IgD-negative memory B cell (primary cell): Measurements from ENCODE around the gene DCBLD2. TPM values are rescaled to one million over a fixed set of nuclear protein-coding genes. Genes with fewer than 3 reads are reported as not detected.
"Not testable (repeated sequence)": the region's sequence is repeated elsewhere in the genome, so short reads cannot be mapped to it uniquely, and the experiment has no call there.

Source experiments
- H3K27ac Mint-ChIP-seq, 3 donors: one replicate each; pipeline ENCODE4 v1.8.0; 2020 to 2022; ENCODE audit warnings: mild to moderate bottlenecking in 3 of 3, mixed read lengths in 3 of 3, moderate library complexity in 1 of 3
- H3K27me3 Mint-ChIP-seq: one replicate; pipeline ENCODE4 v1.8.0; 2021; ENCODE audit warnings: mixed read lengths
- H3K36me3 Mint-ChIP-seq: one replicate; pipeline ENCODE4 v1.8.0; 2020; ENCODE audit warnings: mild to moderate bottlenecking, mixed read lengths
- H3K4me1 Mint-ChIP-seq, 3 donors: one replicate each; pipeline ENCODE4 v1.8.0; 2020 to 2022; ENCODE audit warnings: mixed read lengths in 3 of 3, mild to moderate bottlenecking in 1 of 3
- H3K4me3 Mint-ChIP-seq, 4 donors: one replicate each; pipeline ENCODE4 v1.8.0; 2020 to 2022; ENCODE audit warnings: mild to moderate bottlenecking in 4 of 4, mixed read lengths in 4 of 4, moderate library complexity in 3 of 4
- H3K9me3 Mint-ChIP-seq, 3 donors: one replicate each; pipeline ENCODE4 v1.8.0; 2020 to 2021; ENCODE audit warnings: mixed read lengths in 3 of 3, mild to moderate bottlenecking in 1 of 3
- polyA plus RNA-seq: library from polyadenylated mRNA; unstranded; fragments of 300-500 nt; fragmentation: Illumina TruSeq; gene quantifications from one replicate; pipeline ENCODE4 v1.2.3, GENCODE V29; 2021

The DCBLD2 gene
- polyA plus RNA-seq, 1 donor from 2014 or later, result not detected

GRCh38 chr3:98877132-98877531 is 24.4 kb downstream of the DCBLD2 start:
- Mint-ChIP-seq H3K4me3 (no peak overlapping the region), H3K4me1 (peaks cover 0 to 2% (median 0%) of the 10 kb centered on the region in 3 donors)

GRCh38 chr3:98875535-98875934 is 26.0 kb downstream of the DCBLD2 start:
- Mint-ChIP-seq H3K4me1 (peaks cover 0 to 2% (median 0%) of the 10 kb centered on the region in 3 donors), H3K9me3 (no peaks in the 10 kb centered on the region), H3K27ac (no peak overlapping the region), H3K36me3 (peaks cover 2% of the 10 kb centered on the region), H3K27me3 (no peaks in the 10 kb centered on the region), H3K4me3 (no peak overlapping the region)

More at GRCh38 chr3:98877132-98877531, 24.4 kb downstream of the DCBLD2 start:
- Mint-ChIP-seq H3K9me3 (no peaks in the 10 kb centered on the region), H3K27ac (no peak overlapping the region), H3K36me3 (no peaks in the 10 kb centered on the region), H3K27me3 (no peaks in the 10 kb centered on the region)

GRCh38 chr3:98874602-98875249 is 26.8 kb downstream of the DCBLD2 start:
- Mint-ChIP-seq H3K4me1 (peaks cover 0 to 2% (median 0%) of the 10 kb centered on the region in 3 donors), H3K4me3 (no peak overlapping the region), H3K27me3 (no peaks in the 10 kb centered on the region), H3K27ac (no peak overlapping the region), H3K9me3 (no peaks in the 10 kb centered on the region), H3K36me3 (peaks cover 2% of the 10 kb centered on the region)

GRCh38 chr3:98869391-98869790 is 32.1 kb downstream of the DCBLD2 start:
- H3K9me3 Mint-ChIP-seq, result peaks cover under 1 to 9% (median 2%) of the 10 kb centered on the region in 3 donors
- no peaks in the 10 kb centered on the region for H3K4me1 Mint-ChIP-seq
- H3K36me3 Mint-ChIP-seq, result peaks cover 4% of the 10 kb centered on the region
- no peaks in the 10 kb centered on the region for H3K27me3 Mint-ChIP-seq
- H3K4me3 Mint-ChIP-seq, result no peak overlapping the region
- H3K27ac Mint-ChIP-seq, result no peak overlapping the region

GRCh38 chr3:98857971-98858370 is 43.5 kb downstream of the DCBLD2 start:
- H3K27me3 Mint-ChIP-seq, H3K4me3 Mint-ChIP-seq, H3K27ac Mint-ChIP-seq, H3K4me1 Mint-ChIP-seq, H3K9me3 Mint-ChIP-seq, H3K36me3 Mint-ChIP-seq: not testable (repeated sequence)

GRCh38 chr3:98857258-98857657 is 44.2 kb downstream of the DCBLD2 start:
- H3K4me1 Mint-ChIP-seq, H3K4me3 Mint-ChIP-seq, H3K27ac Mint-ChIP-seq, H3K27me3 Mint-ChIP-seq, H3K36me3 Mint-ChIP-seq, H3K9me3 Mint-ChIP-seq: not testable (repeated sequence)

- H3K4me3 Mint-ChIP-seq, result no peak overlapping the region
Observed at GRCh38 chr3:98856724-98857123, 44.8 kb downstream of the DCBLD2 start.

GRCh38 chr3:98855806-98856400 is 45.6 kb downstream of the DCBLD2 start:
- Mint-ChIP-seq H3K4me1 (no peaks in the 10 kb centered on the region), H3K27ac (no peak overlapping the region), H3K4me3 (no peak overlapping the region), H3K36me3 (peaks cover 2% of the 10 kb centered on the region), H3K9me3 (peaks cover 2 to 4% (median 4%) of the 10 kb centered on the region in 3 donors), H3K27me3 (no peaks in the 10 kb centered on the region)

More at GRCh38 chr3:98856724-98857123, 44.8 kb downstream of the DCBLD2 start:
- peaks cover 2% of the 10 kb centered on the region for H3K36me3 Mint-ChIP-seq
- no peaks in the 10 kb centered on the region for H3K27me3 Mint-ChIP-seq
- no peaks in the 10 kb centered on the region for H3K4me1 Mint-ChIP-seq
- H3K9me3 Mint-ChIP-seq, result peaks cover 2 to 4% (median 4%) of the 10 kb centered on the region in 3 donors
- no peak overlapping the region for H3K27ac Mint-ChIP-seq

- H3K36me3 Mint-ChIP-seq, result no peaks in the 10 kb centered on the region
- H3K4me3 Mint-ChIP-seq, result no peak overlapping the region
- H3K27ac Mint-ChIP-seq, result peak overlapping the region in 1 of 3 donors; percentile 6
- H3K27me3 Mint-ChIP-seq, result no peaks in the 10 kb centered on the region
- peaks cover 0 to 6% (median 3%) of the 10 kb centered on the region in 3 donors for H3K9me3 Mint-ChIP-seq
- no peaks in the 10 kb centered on the region for H3K4me1 Mint-ChIP-seq
Observed at GRCh38 chr3:98848108-98848507, 53.4 kb downstream of the DCBLD2 start.

- Mint-ChIP-seq H3K36me3 (no peaks in the 10 kb centered on the region), H3K4me3 (no peak overlapping the region), H3K27ac (no peak overlapping the region), H3K4me1 (no peaks in the 10 kb centered on the region), H3K9me3 (peaks cover 0 to 6% (median 3%) of the 10 kb centered on the region in 3 donors), H3K27me3 (no peaks in the 10 kb centered on the region)
Observed at GRCh38 chr3:98846101-98846500, 55.4 kb downstream of the DCBLD2 start.

GRCh38 chr3:98843266-98843959 is 58.1 kb downstream of the DCBLD2 start:
- no peaks in the 10 kb centered on the region for H3K4me1 Mint-ChIP-seq
- no peak overlapping the region for H3K27ac Mint-ChIP-seq
- peaks cover 0 to 4% (median 3%) of the 10 kb centered on the region in 3 donors for H3K9me3 Mint-ChIP-seq
- H3K27me3 Mint-ChIP-seq, result no peaks in the 10 kb centered on the region
- no peak overlapping the region for H3K4me3 Mint-ChIP-seq
- H3K36me3 Mint-ChIP-seq, result no peaks in the 10 kb centered on the region

- Mint-ChIP-seq H3K36me3 (no peaks in the 10 kb centered on the region), H3K27me3 (no peaks in the 10 kb centered on the region), H3K9me3 (no peaks in the 10 kb centered on the region), H3K27ac (no peak overlapping the region), H3K4me3 (no peak overlapping the region), H3K4me1 (no peaks in the 10 kb centered on the region)
Observed at GRCh38 chr3:98839846-98840245, 61.6 kb downstream of the DCBLD2 start.

- H3K4me3 Mint-ChIP-seq, H3K27me3 Mint-ChIP-seq, H3K36me3 Mint-ChIP-seq, H3K4me1 Mint-ChIP-seq, H3K27ac Mint-ChIP-seq, H3K9me3 Mint-ChIP-seq: not testable (repeated sequence)
Observed at GRCh38 chr3:98831060-98831459, 70.4 kb downstream of the DCBLD2 start.

- Mint-ChIP-seq H3K9me3 (peaks cover 1 to 8% (median 3%) of the 10 kb centered on the region in 3 donors), H3K4me3 (no peak overlapping the region), H3K4me1 (no peaks in the 10 kb centered on the region), H3K27ac (no peak overlapping the region), H3K36me3 (peaks cover 2% of the 10 kb centered on the region), H3K27me3 (peaks cover 2% of the 10 kb centered on the region)
Observed at GRCh38 chr3:98829246-98829832, 72.2 kb downstream of the DCBLD2 start.

- H3K4me1 Mint-ChIP-seq, result no peaks in the 10 kb centered on the region
- peaks cover 2% of the 10 kb centered on the region for H3K27me3 Mint-ChIP-seq
- no peak overlapping the region for H3K4me3 Mint-ChIP-seq
- H3K9me3 Mint-ChIP-seq, result peaks cover 1 to 8% (median 3%) of the 10 kb centered on the region in 3 donors
- no peak overlapping the region for H3K27ac Mint-ChIP-seq
- peaks cover 2% of the 10 kb centered on the region for H3K36me3 Mint-ChIP-seq
Observed at GRCh38 chr3:98827221-98827920, 74.1 kb downstream of the DCBLD2 start.
